ENCODE data around the gene RUFY3.
"Not testable (repeated sequence)": the region's sequence is repeated elsewhere in the genome, so short reads cannot be mapped to it uniquely, and the experiment has no call there.

Gene RUFY3

GRCh38 chr4:70759126-70759525 lies 37.4 kb downstream of the RUFY3 start:
- Mint-ChIP-seq H3K27me3 (no peaks in the 10 kb centered on the region), H3K4me3 (no peak overlapping the region), H3K9me3 (no peaks in the 10 kb centered on the region), H3K27ac (no peak overlapping the region), H3K36me3 (peaks cover 8% of the 10 kb centered on the region), H3K4me1 (peaks cover 18% of the 10 kb centered on the region)
- no peak for DNase-seq (ENCODE audit: low spot score in 2 of 2)
- ATAC-seq (ENCODE audit: low read depth), result no peak

GRCh38 chr4:70759627-70760026 lies 37.9 kb downstream of the RUFY3 start:
- no peak for ATAC-seq (ENCODE audit: low read depth)
- H3K27ac Mint-ChIP-seq, result peak overlapping the region; percentile 23
- H3K4me3 Mint-ChIP-seq, result peak overlapping the region; percentile 14

GRCh38 chr4:70760662-70761061 lies 38.9 kb downstream of the RUFY3 start:
- Mint-ChIP-seq H3K4me1 (peaks cover 18% of the 10 kb centered on the region), H3K27ac (peak overlapping the region; percentile 18), H3K27me3 (no peaks in the 10 kb centered on the region), H3K36me3 (peaks cover 16% of the 10 kb centered on the region), H3K4me3 (no peak overlapping the region), H3K9me3 (no peaks in the 10 kb centered on the region)
- no peak for DNase-seq (ENCODE audit: low spot score in 2 of 2)
- ATAC-seq (ENCODE audit: low read depth), result no peak

More at GRCh38 chr4:70759627-70760026, 37.9 kb downstream of the RUFY3 start:
- DNase-seq (ENCODE audit: low spot score in 2 of 2), result no peak
- no peaks in the 10 kb centered on the region for H3K9me3 Mint-ChIP-seq
- peaks cover 18% of the 10 kb centered on the region for H3K4me1 Mint-ChIP-seq
- H3K27me3 Mint-ChIP-seq, result no peaks in the 10 kb centered on the region
- peaks cover 13% of the 10 kb centered on the region for H3K36me3 Mint-ChIP-seq

GRCh38 chr4:70761276-70761816 lies 39.6 kb downstream of the RUFY3 start:
- Mint-ChIP-seq H3K9me3 (no peaks in the 10 kb centered on the region), H3K27me3 (no peaks in the 10 kb centered on the region), H3K27ac (peak overlapping the region; percentile 18), H3K36me3 (peaks cover 18% of the 10 kb centered on the region), H3K4me1 (peaks cover 13% of the 10 kb centered on the region), H3K4me3 (no peak overlapping the region)
- DNase-seq (ENCODE audit: low spot score in 2 of 2) (no peak), ATAC-seq (ENCODE audit: low read depth) (no peak)

GRCh38 chr4:70765368-70765767 lies 43.6 kb downstream of the RUFY3 start:
- Mint-ChIP-seq H3K4me1 (peaks cover 5% of the 10 kb centered on the region), H3K9me3 (no peaks in the 10 kb centered on the region), H3K27ac (no peak overlapping the region), H3K27me3 (no peaks in the 10 kb centered on the region), H3K36me3 (peaks cover 29% of the 10 kb centered on the region), H3K4me3 (no peak overlapping the region)
- ATAC-seq (ENCODE audit: low read depth), result no peak
- no peak for DNase-seq (ENCODE audit: low spot score in 2 of 2)

- H3K4me3 Mint-ChIP-seq, result no peak overlapping the region
- no peak for DNase-seq (ENCODE audit: low spot score in 2 of 2)
- peaks cover 35% of the 10 kb centered on the region for H3K36me3 Mint-ChIP-seq
- no peaks in the 10 kb centered on the region for H3K9me3 Mint-ChIP-seq
- H3K27ac Mint-ChIP-seq, result no peak overlapping the region
- no peaks in the 10 kb centered on the region for H3K27me3 Mint-ChIP-seq
- no peaks in the 10 kb centered on the region for H3K4me1 Mint-ChIP-seq
- ATAC-seq (ENCODE audit: low read depth), result no peak
Measured at GRCh38 chr4:70768301-70768948, 46.7 kb downstream of the RUFY3 start.

GRCh38 chr4:70769396-70769795 lies 47.6 kb downstream of the RUFY3 start:
- H3K27ac Mint-ChIP-seq; DNase-seq (ENCODE audit: low spot score in 2 of 2); ATAC-seq (ENCODE audit: low read depth); H3K9me3 Mint-ChIP-seq; H3K4me3 Mint-ChIP-seq; H3K27me3 Mint-ChIP-seq; H3K4me1 Mint-ChIP-seq: not testable (repeated sequence)
- H3K36me3 Mint-ChIP-seq, result peaks cover 29% of the 10 kb centered on the region

- Mint-ChIP-seq H3K27ac (no peak overlapping the region), H3K4me1 (no peaks in the 10 kb centered on the region), H3K4me3 (no peak overlapping the region), H3K9me3 (no peaks in the 10 kb centered on the region), H3K27me3 (no peaks in the 10 kb centered on the region), H3K36me3 (peaks cover 19% of the 10 kb centered on the region)
- DNase-seq (ENCODE audit: low spot score in 2 of 2), result no peak
- ATAC-seq (ENCODE audit: low read depth), result no peak
Measured at GRCh38 chr4:70772929-70773555, 51.3 kb downstream of the RUFY3 start.

GRCh38 chr4:70778888-70779422 lies 57.2 kb downstream of the RUFY3 start:
- Mint-ChIP-seq H3K4me1 (no peaks in the 10 kb centered on the region), H3K27ac (peak overlapping the region; percentile 45), H3K9me3 (no peaks in the 10 kb centered on the region), H3K27me3 (no peaks in the 10 kb centered on the region), H3K4me3 (no peak overlapping the region), H3K36me3 (peaks cover 16% of the 10 kb centered on the region)
- ATAC-seq (ENCODE audit: low read depth) (no peak), DNase-seq (ENCODE audit: low spot score in 2 of 2) (no peak)

- Mint-ChIP-seq H3K27me3 (no peaks in the 10 kb centered on the region), H3K4me1 (no peaks in the 10 kb centered on the region)
- no peak for ATAC-seq (ENCODE audit: low read depth)
Measured at GRCh38 chr4:70783096-70783495, 61.3 kb downstream of the RUFY3 start.

GRCh38 chr4:70787496-70787895 lies 65.7 kb downstream of the RUFY3 start:
- Mint-ChIP-seq H3K27me3 (no peaks in the 10 kb centered on the region), H3K36me3 (peaks cover 29% of the 10 kb centered on the region), H3K4me1 (no peaks in the 10 kb centered on the region), H3K27ac (no peak overlapping the region), H3K4me3 (no peak overlapping the region), H3K9me3 (no peaks in the 10 kb centered on the region)
- ATAC-seq (ENCODE audit: low read depth) (no peak), DNase-seq (ENCODE audit: low spot score in 2 of 2) (no peak)

More at GRCh38 chr4:70783096-70783495, 61.3 kb downstream of the RUFY3 start:
- Mint-ChIP-seq H3K9me3 (no peaks in the 10 kb centered on the region), H3K36me3 (peaks cover 22% of the 10 kb centered on the region), H3K4me3 (no peak overlapping the region), H3K27ac (no peak overlapping the region)
- DNase-seq (ENCODE audit: low spot score in 2 of 2), result no peak

- Mint-ChIP-seq H3K36me3 (peaks cover 29% of the 10 kb centered on the region), H3K27ac (peak overlapping the region; percentile 29), H3K4me1 (no peaks in the 10 kb centered on the region), H3K27me3 (no peaks in the 10 kb centered on the region), H3K9me3 (no peaks in the 10 kb centered on the region), H3K4me3 (no peak overlapping the region)
- DNase-seq (ENCODE audit: low spot score in 2 of 2) (no peak), ATAC-seq (ENCODE audit: low read depth) (no peak)
Measured at GRCh38 chr4:70788733-70789132, 67.0 kb downstream of the RUFY3 start.

GRCh38 chr4:70793626-70794025 lies 71.9 kb downstream of the RUFY3 start:
- DNase-seq (ENCODE audit: low spot score in 2 of 2) (no peak), ATAC-seq (ENCODE audit: low read depth) (no peak)
- Mint-ChIP-seq H3K9me3 (no peaks in the 10 kb centered on the region), H3K27ac (no peak overlapping the region), H3K4me3 (no peak overlapping the region), H3K4me1 (no peaks in the 10 kb centered on the region), H3K27me3 (no peaks in the 10 kb centered on the region), H3K36me3 (peaks cover 28% of the 10 kb centered on the region)

- Mint-ChIP-seq H3K4me3 (no peak overlapping the region), H3K9me3 (no peaks in the 10 kb centered on the region), H3K4me1 (no peaks in the 10 kb centered on the region), H3K36me3 (peaks cover 15% of the 10 kb centered on the region), H3K27me3 (no peaks in the 10 kb centered on the region), H3K27ac (peak overlapping the region; percentile 46)
- ATAC-seq (ENCODE audit: low read depth) (no peak), DNase-seq (ENCODE audit: low spot score in 2 of 2) (no peak)
Measured at GRCh38 chr4:70801265-70801809, 79.6 kb downstream of the RUFY3 start.
